H9 (cell line): ENCODE results near the gene NQO1. TPM values are rescaled to one million over a fixed set of nuclear protein-coding genes. Genes with fewer than 3 reads are reported as not detected.

Experiments
- DNase-seq: peaks from one replicate; pipeline ENCODE4 v3.0.0-alpha.2; 2017
- H2AFZ ChIP-seq: one replicate; pipeline ENCODE4 v1.6.1; 2013; ENCODE audit warnings: mild to moderate bottlenecking, low read length, control low read depth, moderate library complexity
- H2AK5ac ChIP-seq: 2 replicates; pipeline ENCODE4 v1.6.1; 2013; ENCODE audit warnings: low read length, control low read depth, mixed read lengths; ENCODE audit not compliant: insufficient read length
- H2BK120ac ChIP-seq: one replicate; pipeline ENCODE4 v1.6.1; 2013; ENCODE audit warnings: low read depth, mild to moderate bottlenecking, low read length, control low read depth, inconsistent platforms; ENCODE audit not compliant: poor library complexity, severe bottlenecking
- H2BK12ac ChIP-seq: 2 replicates; pipeline ENCODE4 v1.6.1; 2013; ENCODE audit warnings: low read length, control low read depth, mixed read lengths, low read depth; ENCODE audit not compliant: insufficient read length
- H2BK15ac ChIP-seq: 2 replicates; pipeline ENCODE4 v1.6.1; 2013; ENCODE audit warnings: low read depth, low read length, control low read depth
- H2BK20ac ChIP-seq: one replicate; pipeline ENCODE4 v1.6.1; 2013; ENCODE audit warnings: low read depth, mild to moderate bottlenecking, low read length, control low read depth, inconsistent platforms; ENCODE audit not compliant: poor library complexity, severe bottlenecking
- H2BK5ac ChIP-seq: 2 replicates; pipeline ENCODE4 v1.6.1; 2013; ENCODE audit warnings: low read length, control low read depth, mixed read lengths; ENCODE audit not compliant: insufficient read length
- H3K14ac ChIP-seq: 2 replicates; pipeline ENCODE4 v1.6.1; 2013; ENCODE audit warnings: low read length, control low read depth; ENCODE audit not compliant: insufficient read depth
- H3K18ac ChIP-seq: 2 replicates; pipeline ENCODE4 v1.6.1; 2013; ENCODE audit warnings: low read depth, mild to moderate bottlenecking, mixed read lengths, low read length, control low read depth; ENCODE audit not compliant: insufficient read length
- H3K23ac ChIP-seq: 2 replicates; pipeline ENCODE4 v1.6.1; 2013; ENCODE audit warnings: low read length, control low read depth, mixed read lengths, low read depth; ENCODE audit not compliant: insufficient read length
- H3K23me2 ChIP-seq: 2 replicates; pipeline ENCODE4 v1.6.1; 2013; ENCODE audit warnings: low read depth, mild to moderate bottlenecking, mixed read lengths, low read length, control low read depth; ENCODE audit not compliant: insufficient read length, poor library complexity, severe bottlenecking
- H3K27ac ChIP-seq: 2 replicates; pipeline ENCODE4 v1.5.1; 2013; ENCODE audit warnings: low read length, control low read depth, mixed read lengths, low read depth; ENCODE audit not compliant: insufficient read length
- H3K27me3 ChIP-seq: 2 replicates; pipeline ENCODE4 v1.6.1; 2013; ENCODE audit warnings: low read length, control low read depth, inconsistent platforms; ENCODE audit not compliant: insufficient read depth
- H3K4ac ChIP-seq: 2 replicates; pipeline ENCODE4 v1.6.1; 2013; ENCODE audit warnings: low read depth, mild to moderate bottlenecking, control low read depth, inconsistent platforms, low read length, moderate library complexity
- H3K4me1 ChIP-seq: 2 replicates; pipeline ENCODE4 v1.6.1; 2013; ENCODE audit warnings: low read length, control low read depth, inconsistent platforms; ENCODE audit not compliant: insufficient read depth
- H3K4me2 ChIP-seq: 2 replicates; pipeline ENCODE4 v1.6.1; 2013; ENCODE audit warnings: low read length, control low read depth, mixed read lengths; ENCODE audit not compliant: insufficient read length, insufficient read depth
- H3K56ac ChIP-seq: 2 replicates; pipeline ENCODE4 v1.6.1; 2013; ENCODE audit warnings: low read depth, mild to moderate bottlenecking, mixed read lengths, low read length, control low read depth; ENCODE audit not compliant: insufficient read length
- H3K79me1 ChIP-seq: 2 replicates; pipeline ENCODE4 v1.6.1; 2013; ENCODE audit warnings: low read depth, mild to moderate bottlenecking, moderate library complexity, low read length, control low read depth, inconsistent platforms; ENCODE audit not compliant: insufficient read depth, poor library complexity, severe bottlenecking
- H3K79me2 ChIP-seq: 2 replicates; pipeline ENCODE4 v1.6.1; 2013; ENCODE audit warnings: low read length, control low read depth, inconsistent platforms; ENCODE audit not compliant: insufficient read depth
- H3K9ac ChIP-seq: 2 replicates; pipeline ENCODE4 v1.6.1; 2013; ENCODE audit warnings: low read length, control low read depth, mixed read lengths; ENCODE audit not compliant: insufficient read length; ENCODE audit errors: extremely low read depth
- H3K9me3 ChIP-seq: one replicate; pipeline ENCODE4 v1.6.1; 2013; ENCODE audit warnings: low read depth, low read length, inconsistent platforms; ENCODE audit not compliant: control insufficient read depth
- H3T11ph ChIP-seq: one replicate; pipeline ENCODE4 v1.6.1; 2013; ENCODE audit warnings: mild to moderate bottlenecking, low read length, control low read depth, inconsistent platforms
- H4K20me1 ChIP-seq: one replicate; pipeline ENCODE4 v1.6.1; 2013; ENCODE audit not compliant: control insufficient read depth, insufficient read length, insufficient read depth
- H4K5ac ChIP-seq: 2 replicates; pipeline ENCODE4 v1.6.1; 2013; ENCODE audit warnings: low read depth, mild to moderate bottlenecking, mixed read lengths, low read length, control low read depth; ENCODE audit not compliant: insufficient read length
- H4K8ac ChIP-seq: replicated peaks from 2 replicates; pipeline ENCODE4 v1.6.1; 2013; ENCODE audit warnings: low read length, control low read depth, mixed read lengths, low read depth; ENCODE audit not compliant: insufficient read length
- H4K91ac ChIP-seq: 2 replicates; pipeline ENCODE4 v1.6.1; 2013; ENCODE audit warnings: low read depth, mild to moderate bottlenecking, moderate library complexity, mixed read lengths, low read length, control low read depth; ENCODE audit not compliant: insufficient read length
- H3K27ac Mint-ChIP-seq, 3 experiments: 2 replicates in 2 of 3; 3 replicates in 1 of 3; pipeline ENCODE4 v1.8.0; 2020 to 2021; ENCODE audit warnings: mixed read lengths in 3 of 3, mild to moderate bottlenecking in 1 of 3, moderate library complexity in 1 of 3
- H3K27me3 Mint-ChIP-seq: 2 replicates; pipeline ENCODE4 v1.8.0; 2021; ENCODE audit warnings: low read depth, mild to moderate bottlenecking, moderate library complexity, mixed read lengths
- H3K36me3 Mint-ChIP-seq, 3 experiments: 2 replicates in 2 of 3; 3 replicates in 1 of 3; pipeline ENCODE4 v1.8.0; 2020 to 2021; ENCODE audit warnings: low read depth in 3 of 3, mixed read lengths in 3 of 3; ENCODE audit not compliant: insufficient read depth in 1 of 3
- H3K4me1 Mint-ChIP-seq, 2 experiments: 2 replicates each; pipeline ENCODE4 v1.8.0; 2020; ENCODE audit warnings: mixed read lengths in 2 of 2
- H3K4me3 Mint-ChIP-seq, 2 experiments: 2 replicates in 1 of 2; 3 replicates in 1 of 2; pipeline ENCODE4 v1.8.0; 2020 to 2021; ENCODE audit warnings: mild to moderate bottlenecking in 2 of 2, mixed read lengths in 2 of 2, moderate library complexity in 1 of 2
- H3K9me3 Mint-ChIP-seq, 2 experiments: 2 replicates in 1 of 2; 3 replicates in 1 of 2; pipeline ENCODE4 v1.8.0; 2020; ENCODE audit warnings: mild to moderate bottlenecking in 2 of 2, mixed read lengths in 2 of 2, moderate library complexity in 1 of 2
- CTCF ChIP-seq: fragments of 200-600 bp; sonication (generic); conservative IDR thresholded peaks from 3 replicates; pipeline ENCODE4 v1.8.0; 2021; ENCODE audit warnings: antibody characterized with exemption, mild to moderate bottlenecking
- WGBS: extraction: QIAGEN DNeasy Blood & Tissue Kit; methylation state at CpG from one replicate; pipeline ENCODE4 v1.1.7; 2013; ENCODE audit warnings: missing lambda C conversion rate, low lambda C conversion rate, mixed read lengths; ENCODE audit not compliant: insufficient read length; ENCODE audit errors: extremely low coverage; 5-methylcytosine and 5-hydroxymethylcytosine counted together
- total RNA-seq: library from RNA; stranded (reverse); gene quantifications from 2 replicates; pipeline ENCODE4 v1.2.1, GENCODE V29; 2021

Gene NQO1
- total RNA-seq, 1 experiment from 2014 or later, result 64.6 TPM

DNA sequence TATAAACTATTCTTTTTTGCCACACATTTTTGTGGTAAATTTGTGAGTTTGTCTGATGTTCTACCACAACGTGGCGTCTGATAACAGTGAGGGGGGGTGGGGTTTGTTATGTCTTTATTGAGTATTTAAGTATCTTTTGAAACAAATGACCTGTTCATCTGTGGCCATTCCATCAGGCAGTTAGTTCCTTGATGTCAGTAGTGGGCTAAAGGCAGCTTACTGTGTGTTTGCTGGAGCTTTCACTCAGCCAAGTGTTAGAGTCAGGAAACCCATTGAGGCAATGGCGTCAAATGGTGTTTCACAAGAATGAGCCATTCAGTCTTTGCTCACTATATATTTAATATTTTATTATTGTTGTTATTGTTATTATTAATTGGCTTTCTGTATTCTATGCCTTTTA, 28.0 kb downstream of the NQO1 start:
- no peak for TF ChIP-seq CTCF
- Mint-ChIP-seq H3K9me3 (no peaks in the 10 kb centered on the region), H3K36me3 (peaks cover 6 to 25% (median 11%) of the 10 kb centered on the region in 3 experiments), H3K27me3 (no peaks in the 10 kb centered on the region), H3K4me1 (peaks cover 4% of the 10 kb centered on the region in 2 experiments), H3K4me3 (no peak overlapping the region), H3K27ac (no peak overlapping the region)
- H3K79me2 ChIP-seq, result no peaks in the 10 kb centered on the region
- H3K23me2 ChIP-seq, result no peaks in the 10 kb centered on the region
- no peaks in the 10 kb centered on the region for H3K9me3 ChIP-seq
- no peak overlapping the region for H3K56ac ChIP-seq
- H3T11ph ChIP-seq, result no peak overlapping the region
- H2AK5ac ChIP-seq, result no peak overlapping the region
- no peak overlapping the region for H3K4ac ChIP-seq
- no peak for DNase-seq
- no peak overlapping the region for H4K91ac ChIP-seq
- H3K4me2 ChIP-seq, result no peak overlapping the region
- no peak overlapping the region for H2BK20ac ChIP-seq
- H3K79me1 ChIP-seq, result no peaks in the 10 kb centered on the region
- no peak overlapping the region for H2BK15ac ChIP-seq
- no peak overlapping the region for H4K5ac ChIP-seq
- H3K27ac ChIP-seq, result no peak overlapping the region
- H3K4me1 ChIP-seq, result no peaks in the 10 kb centered on the region
- no peak overlapping the region for H4K8ac ChIP-seq
- no peak overlapping the region for H2AFZ ChIP-seq
- H2BK12ac ChIP-seq, result no peak overlapping the region
- no peaks in the 10 kb centered on the region for H3K27me3 ChIP-seq
- no peak overlapping the region for H3K23ac ChIP-seq
- H3K14ac ChIP-seq, result no peak overlapping the region
- no CpG with 5 or more reads among the region's 3 CpGs for WGBS
- no peak overlapping the region for H3K18ac ChIP-seq
- no peaks in the 10 kb centered on the region for H4K20me1 ChIP-seq
- H2BK5ac ChIP-seq, result no peak overlapping the region
- H2BK120ac ChIP-seq, result no peak overlapping the region
- no peak overlapping the region for H3K9ac ChIP-seq
